Activated CD4-positive, alpha-beta T cell treated with anti-CD3 and anti-CD28 coated beads, Interleukin-2, amount 50 U/mL, for 24 hours (primary cell): ENCODE measurements around the gene USP44.
"Not testable (repeated sequence)": the region's sequence is repeated elsewhere in the genome, so short reads cannot be mapped to it uniquely, and the experiment has no call there.

ENCODE experiments used
- DNase-seq, 2 donors: peaks; one replicate each; pipeline ENCODE4 v3.0.0-alpha.2; 2020; ENCODE audit warnings: low read depth in 1 of 2, low spot score in 1 of 2

USP44 gene

GRCh38 chr12:95511977-95512376 lies 39.3 kb downstream of the USP44 start:
- no peak for DNase-seq

GRCh38 chr12:95509300-95509699 lies 42.0 kb downstream of the USP44 start:
- DNase-seq = no peak

DNA sequence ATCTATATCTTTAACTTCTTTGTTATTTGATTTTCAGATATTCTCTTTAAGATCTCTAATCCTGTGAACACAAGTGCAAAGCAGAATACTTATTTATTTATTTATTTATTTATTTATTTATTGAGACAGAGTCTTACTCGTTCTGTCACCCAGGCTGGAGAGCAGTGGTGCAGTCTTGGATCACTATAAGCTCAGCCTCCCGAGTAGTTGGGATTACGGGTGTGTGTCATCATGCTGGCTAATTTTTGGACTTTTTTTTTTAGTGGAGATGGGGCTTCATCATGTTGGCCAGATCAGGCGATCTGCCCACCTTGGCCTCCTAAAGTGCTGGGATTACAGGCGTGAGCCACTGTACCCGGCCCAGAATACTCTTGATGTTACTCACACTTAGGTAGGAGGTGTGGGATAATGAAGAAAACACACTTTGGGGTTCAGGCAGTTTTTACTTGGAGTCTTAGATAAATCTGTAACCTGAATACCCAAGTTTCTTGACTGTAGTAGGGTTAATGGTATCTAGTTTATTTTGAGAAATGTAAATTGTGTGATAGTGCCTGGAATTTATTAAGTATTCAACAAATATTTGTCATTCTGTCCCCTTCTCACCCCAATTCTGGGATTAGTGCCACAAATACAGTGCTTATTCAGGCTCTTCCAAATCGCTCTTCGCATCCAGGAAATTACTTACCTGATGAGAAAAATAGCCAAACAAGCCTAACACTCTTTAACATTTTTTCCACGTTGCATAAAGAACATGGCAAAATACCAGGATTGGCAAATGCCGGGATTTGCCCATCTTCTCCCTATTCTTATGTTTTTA lies 44.4 kb downstream of the USP44 start:
- no peak for DNase-seq

DNA sequence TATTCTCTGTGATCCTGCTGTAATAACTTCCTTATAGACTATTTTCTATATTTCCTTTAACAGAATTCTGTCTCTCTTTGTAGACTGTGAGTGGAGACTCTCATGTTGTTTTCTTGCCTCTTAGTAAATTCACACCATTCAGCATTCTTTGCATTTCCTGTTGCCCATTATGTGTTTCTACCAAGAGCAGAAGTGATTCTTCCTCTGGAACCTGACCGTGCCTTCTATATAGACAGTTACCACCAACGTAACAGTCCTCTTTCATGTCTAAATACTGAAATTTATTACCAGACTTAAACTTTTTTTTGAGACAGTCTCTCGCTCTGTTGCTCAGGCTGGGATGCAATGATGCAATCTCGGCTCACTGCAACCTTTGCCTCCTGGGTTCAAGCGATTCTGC lies 46.2 kb downstream of the USP44 start:
- DNase-seq = no peak

DNA sequence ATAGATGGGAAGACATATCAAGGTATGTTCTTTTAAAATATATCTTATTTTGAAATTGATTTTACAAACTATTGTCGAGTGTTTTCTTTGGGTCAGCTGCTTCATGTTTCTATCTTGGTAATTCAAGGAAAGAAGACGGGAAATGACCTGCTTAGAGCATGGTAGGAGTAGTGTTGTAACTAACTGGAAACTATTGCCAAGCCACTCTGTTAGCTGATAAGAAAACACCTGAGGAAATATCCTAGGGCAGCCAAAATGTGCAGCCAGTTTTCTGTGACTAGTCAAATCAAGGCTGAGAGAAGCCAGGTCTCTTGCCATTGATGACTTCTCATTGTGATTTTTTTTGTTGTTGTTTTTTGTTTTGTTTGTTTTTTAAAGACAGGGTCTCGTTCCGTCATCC lies 47.1 kb downstream of the USP44 start:
- DNase-seq = no peak

DNA sequence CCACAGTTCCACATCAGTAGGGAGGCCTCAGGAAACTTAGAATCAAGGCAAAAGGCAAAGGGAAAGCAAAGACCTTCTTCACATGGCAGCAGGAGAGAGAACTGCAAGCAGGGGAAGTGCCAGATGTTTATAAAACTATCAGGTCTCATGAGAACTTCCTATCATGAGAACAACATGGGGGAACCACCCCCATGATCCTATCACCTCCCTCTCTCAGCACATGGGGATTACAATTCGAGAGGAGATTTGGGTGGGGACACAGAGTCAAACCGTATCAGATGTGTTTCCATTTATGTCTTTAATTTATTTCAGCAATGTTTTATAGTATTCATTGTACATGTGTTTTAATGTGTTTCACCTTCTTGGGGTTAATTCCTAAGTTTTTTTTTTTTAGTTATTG lies 51.5 kb downstream of the USP44 start:
- no peak for DNase-seq

DNA sequence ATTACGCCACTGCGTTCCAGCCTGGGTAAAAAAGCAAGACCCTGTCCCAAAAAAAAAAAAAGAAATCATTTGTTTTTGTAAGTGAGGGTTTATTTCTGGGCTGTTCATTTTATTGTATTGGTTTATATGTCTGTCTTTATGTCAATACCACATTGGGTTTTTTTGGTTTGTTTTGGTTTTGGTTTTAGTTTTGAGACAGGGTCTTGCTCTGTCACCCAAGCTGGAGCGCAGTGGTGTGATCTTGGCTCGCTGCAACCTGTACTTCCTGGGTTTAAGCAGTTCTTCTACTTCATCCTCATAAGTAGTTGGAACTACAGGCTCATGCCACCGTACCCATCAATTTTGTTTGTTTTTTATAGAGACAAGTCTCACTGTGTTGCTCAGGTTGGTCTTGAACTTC lies 52.3 kb downstream of the USP44 start:
- DNase-seq = no peak

DNA sequence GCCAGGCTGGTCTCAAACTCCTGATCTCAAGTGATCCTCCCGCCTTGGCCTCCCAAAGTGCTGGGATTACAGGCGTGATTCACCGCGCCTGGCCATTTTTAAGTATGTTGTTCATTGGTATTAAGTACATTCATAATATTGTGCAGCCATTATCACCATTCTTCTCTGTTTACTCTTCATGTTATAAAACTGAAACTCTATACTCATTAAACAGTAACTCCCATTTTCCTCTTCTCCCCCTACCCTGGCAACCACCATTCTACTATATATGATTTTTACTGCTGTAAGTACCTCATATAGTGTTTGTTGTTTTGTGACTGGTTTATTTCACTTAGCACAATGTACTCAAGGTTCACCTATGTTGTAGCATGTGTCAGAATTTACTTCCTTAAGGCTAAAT lies 54.2 kb downstream of the USP44 start:
- no peak for DNase-seq

DNA sequence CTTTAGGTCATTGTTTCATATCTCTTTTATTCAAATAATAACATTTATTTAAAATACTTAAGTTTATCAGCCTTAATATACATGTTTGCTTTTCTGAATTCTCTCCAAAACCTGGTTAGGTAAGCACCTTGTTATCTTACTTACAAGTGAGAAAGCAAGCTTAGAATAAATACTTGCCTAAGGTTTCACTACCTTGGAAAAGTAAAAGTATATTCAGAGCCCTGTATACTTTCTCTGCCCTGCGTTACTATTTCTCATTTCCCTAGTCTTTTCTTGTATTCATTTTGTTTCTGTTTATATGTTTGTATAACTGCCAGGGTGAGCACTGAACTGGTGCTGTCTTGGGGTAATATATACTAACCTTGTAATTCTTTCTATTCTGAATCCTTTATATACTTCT lies 55.8 kb downstream of the USP44 start:
- no peak for DNase-seq

- no peak for DNase-seq
Observed at GRCh38 chr12:95494888-95495287, 56.4 kb downstream of the USP44 start.

DNA sequence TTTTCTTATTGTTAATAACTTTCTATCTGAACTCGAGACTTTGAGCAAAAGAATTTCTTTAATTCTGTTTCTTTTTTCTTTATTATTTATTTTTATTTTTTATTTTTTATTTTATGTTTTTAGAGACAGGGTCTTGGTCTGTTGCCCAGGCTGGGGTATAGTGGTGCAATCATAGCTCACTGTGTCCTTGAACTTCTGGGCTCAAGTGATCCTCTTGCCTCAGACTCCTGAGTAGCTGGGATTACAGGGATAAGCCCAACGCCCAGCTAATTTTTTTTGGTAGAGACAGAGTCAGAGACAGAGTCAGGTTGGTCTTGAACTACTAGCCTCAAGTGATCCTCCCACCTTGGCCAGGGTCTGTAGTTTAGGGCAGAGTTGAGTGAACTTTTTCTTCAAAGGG lies 58.8 kb downstream of the USP44 start:
- no peak for DNase-seq

DNA sequence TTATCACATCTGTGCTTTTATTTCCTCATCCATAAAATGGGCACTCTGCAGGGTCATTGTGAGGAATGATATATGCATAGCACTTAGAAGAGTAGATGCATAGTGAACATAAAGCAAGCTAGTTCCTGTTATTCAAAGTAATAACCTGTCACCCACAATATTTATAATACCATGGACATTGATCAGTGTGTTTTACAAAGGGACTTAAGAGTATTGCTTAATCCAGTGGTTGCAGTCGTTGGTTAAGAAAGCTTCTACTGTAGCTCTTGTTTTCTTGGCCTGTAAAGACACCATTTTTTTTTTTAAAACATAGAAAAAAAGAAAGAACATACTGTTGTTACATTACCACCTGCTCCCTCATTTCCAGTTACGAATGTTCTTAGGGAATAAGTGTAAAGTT lies 64.3 kb downstream of the USP44 start:
- no peak for DNase-seq

DNA sequence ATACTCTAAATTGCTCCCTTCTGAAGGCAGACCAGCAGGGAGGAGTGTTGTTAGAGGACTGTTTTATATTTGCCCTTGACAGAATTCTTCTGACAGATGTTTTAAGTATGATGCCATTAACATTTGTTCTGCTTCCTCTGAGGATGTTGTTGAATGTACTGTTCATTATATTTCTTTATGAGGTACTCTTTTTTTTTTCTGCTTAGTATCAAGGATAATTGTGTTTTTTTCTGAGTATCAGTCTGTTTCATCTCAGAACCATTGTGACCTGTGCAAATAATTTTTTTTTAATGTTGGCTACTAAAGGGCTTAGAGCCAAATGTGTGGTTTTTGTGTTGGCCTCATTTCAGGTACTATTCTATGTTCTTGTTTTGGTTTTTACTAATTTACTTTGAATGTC lies 66.8 kb downstream of the USP44 start:
- DNase-seq = no peak

DNA sequence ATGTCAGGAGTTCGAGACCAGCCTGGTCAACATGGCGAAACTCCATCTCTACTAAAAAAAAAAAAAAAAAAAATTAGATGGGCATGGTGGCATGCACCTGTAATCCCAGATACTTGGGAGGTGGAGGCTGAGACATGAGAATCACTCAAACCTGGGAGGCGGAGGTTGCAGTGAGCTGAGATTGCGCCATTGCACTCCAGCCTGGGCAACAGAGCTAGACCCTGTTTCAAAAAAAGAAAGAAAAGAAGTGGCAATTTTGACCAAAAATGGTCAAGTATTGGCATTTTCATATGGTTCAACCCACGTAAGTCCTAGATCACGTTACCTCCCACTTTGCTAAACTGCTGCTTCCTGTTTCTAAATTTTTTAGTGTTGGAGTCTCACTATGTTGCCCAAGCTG lies 68.7 kb downstream of the USP44 start:
- not testable (repeated sequence) for DNase-seq

DNA sequence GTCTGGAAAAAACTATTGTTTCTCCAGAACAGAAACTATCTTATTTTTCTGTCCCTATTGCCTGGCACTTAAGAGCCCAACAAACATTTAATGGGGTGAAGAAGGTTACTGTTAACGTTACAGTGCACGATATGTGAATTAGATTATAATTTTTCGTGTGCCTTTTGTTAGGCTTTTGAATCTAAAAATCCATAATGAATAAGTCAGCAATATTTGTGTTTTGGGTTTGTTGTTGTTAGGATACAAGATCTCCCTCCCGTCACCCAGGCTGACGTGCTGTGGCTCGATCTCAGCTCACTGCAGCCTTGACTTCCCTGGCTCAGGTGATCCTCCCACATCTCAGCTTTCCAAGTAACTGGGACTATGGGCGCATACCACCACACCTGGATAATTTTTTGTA lies 69.4 kb downstream of the USP44 start:
- no peak for DNase-seq

GRCh38 chr12:95481072-95481471 lies 70.2 kb downstream of the USP44 start:
- no peak for DNase-seq

DNA sequence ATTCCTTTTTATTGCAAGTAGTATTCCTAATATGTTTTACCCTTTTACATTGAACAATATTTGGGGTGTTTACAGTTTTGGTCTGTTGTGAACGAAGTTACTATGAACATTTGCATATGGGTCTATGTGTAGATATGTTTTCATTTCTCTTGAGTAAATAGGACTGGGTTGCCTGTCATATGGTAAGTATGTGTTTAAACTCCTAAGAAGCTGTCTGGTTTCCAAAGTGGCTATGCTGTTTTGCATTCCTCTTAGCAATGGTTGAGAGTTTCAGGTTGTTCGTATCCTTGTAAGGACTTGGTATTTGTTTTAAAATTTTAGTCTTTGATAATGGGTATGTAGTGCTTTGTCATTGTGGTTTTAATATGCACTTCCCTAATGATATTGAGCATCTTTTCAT lies 71.0 kb downstream of the USP44 start:
- no peak for DNase-seq

GRCh38 chr12:95474660-95474958 lies 76.7 kb downstream of the USP44 start:
- DNase-seq = no peak

DNA sequence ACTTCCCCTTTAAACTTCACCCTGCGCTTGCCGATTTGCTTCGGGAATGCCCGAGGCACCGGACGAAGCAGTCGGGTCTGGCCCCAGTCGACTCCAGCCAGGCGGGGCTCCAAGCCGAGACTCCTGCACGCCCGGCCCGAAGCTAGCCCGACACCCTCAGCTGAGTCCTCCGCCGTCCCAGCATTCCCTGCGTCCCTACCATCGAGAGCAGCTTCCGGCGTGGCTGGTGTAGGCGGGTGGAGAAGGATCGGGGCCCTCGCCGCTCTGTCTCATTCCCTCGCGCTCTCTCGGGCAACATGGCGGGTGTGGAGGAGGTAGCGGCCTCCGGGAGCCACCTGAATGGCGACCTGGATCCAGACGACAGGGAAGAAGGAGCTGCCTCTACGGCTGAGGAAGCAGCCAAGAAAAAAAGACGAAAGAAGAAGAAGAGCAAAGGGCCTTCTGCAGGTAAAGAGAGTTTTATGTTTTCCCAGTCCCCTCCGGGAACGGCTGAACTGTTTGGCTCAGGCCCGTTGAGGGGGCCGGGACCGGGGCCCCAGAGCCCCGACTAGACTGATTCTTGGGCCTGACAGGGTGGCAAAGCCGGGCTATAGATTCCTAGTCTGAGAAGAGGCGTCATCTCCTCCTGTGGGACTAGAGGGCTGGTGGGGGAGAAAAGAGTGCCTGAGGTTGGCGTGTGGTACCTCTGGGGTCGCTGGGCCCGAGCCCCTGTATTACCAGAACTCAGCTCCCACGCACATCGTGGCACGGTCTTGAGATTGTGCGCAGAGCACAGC lies 77.2 kb downstream of the USP44 start, which contains the start of gene METAP2:
TSS of gene METAP2 (plus strand) at position 269 of the 776 bp plus-strand sequence. CDS start at position 297, 28 bp downstream.
- peak; percentile 89 to 94 for DNase-seq

- DNase-seq = peak in 1 of 2 donors; percentile 25
Observed at GRCh38 chr12:95473231-95473883, 77.9 kb downstream of the USP44 start.

DNA sequence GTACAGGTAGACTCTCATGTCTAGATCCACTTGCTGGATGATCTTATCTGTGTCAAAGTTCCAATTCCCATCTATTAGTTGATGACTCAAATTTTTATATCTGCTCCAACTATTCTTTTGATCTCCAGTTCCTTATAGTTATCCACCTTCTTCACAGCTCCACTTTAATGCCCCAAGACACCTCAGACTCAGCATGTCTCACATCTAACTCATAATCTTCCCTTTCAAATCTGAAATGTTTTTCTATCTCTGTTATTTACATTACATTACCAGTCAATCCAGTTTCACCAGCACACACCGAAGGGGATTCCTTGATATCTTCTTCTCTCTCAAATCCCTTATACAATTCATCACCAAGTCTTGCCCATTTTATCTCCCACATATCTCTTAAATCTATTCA lies 81.0 kb downstream of the USP44 start:
- no peak for DNase-seq
